GM12872 (cell line): ENCODE data around the gene PCDH9.

ENCODE experiments used
- TF ChIP-seq, protein P1 (sequence below): IDR thresholded peaks from 3 replicates; pipeline ENCODE4 v1.5.1; 2011; ENCODE audit warnings: low read depth, mild to moderate bottlenecking, low read length, moderate library complexity; ENCODE audit not compliant: insufficient read depth

PCDH9 gene

DNA sequence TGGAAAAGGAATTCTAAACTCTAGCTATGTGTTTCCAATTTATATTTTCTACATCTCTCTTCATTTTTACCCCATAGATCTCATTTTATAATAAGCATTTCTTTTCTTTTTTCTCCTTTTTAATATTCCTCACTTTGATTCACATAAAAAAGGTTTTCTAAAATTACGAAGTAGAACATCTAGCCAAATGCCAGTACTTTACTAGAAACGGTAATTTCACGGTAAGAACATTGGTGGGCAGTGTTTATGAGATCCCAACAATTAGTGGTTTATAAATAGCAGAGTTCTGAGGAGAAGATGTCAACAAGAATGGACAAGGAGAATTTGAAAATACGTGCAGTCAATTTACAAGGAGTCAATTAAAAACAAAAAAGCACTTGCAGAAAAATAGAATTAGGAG, 94.8 kb downstream of the PCDH9 start:
- TF ChIP-seq, protein P1, sequence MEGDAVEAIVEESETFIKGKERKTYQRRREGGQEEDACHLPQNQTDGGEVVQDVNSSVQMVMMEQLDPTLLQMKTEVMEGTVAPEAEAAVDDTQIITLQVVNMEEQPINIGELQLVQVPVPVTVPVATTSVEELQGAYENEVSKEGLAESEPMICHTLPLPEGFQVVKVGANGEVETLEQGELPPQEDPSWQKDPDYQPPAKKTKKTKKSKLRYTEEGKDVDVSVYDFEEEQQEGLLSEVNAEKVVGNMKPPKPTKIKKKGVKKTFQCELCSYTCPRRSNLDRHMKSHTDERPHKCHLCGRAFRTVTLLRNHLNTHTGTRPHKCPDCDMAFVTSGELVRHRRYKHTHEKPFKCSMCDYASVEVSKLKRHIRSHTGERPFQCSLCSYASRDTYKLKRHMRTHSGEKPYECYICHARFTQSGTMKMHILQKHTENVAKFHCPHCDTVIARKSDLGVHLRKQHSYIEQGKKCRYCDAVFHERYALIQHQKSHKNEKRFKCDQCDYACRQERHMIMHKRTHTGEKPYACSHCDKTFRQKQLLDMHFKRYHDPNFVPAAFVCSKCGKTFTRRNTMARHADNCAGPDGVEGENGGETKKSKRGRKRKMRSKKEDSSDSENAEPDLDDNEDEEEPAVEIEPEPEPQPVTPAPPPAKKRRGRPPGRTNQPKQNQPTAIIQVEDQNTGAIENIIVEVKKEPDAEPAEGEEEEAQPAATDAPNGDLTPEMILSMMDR = no peak

- TF ChIP-seq, protein P1 = no peak
Measured at GRCh38 chr13:67134417-67135129, 95.6 kb downstream of the PCDH9 start.

DNA sequence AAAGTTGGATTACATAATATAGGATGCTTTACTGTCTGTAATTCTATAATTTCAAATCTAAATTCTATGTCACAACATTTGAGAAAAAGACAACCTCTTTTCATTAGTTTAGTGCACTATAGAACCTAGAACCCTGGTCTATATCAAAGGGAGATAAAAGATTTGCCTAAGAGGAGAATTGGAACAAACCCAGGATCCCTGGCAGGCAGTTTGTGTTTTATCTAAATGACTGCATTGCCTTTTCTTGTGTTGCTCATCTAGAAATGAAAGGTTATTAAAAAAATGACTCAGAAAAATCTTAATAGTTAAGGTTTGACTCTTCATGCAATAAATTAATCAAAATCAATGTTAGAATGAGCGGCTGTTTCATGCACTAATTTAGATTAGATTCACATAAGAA, 96.7 kb downstream of the PCDH9 start:
- TF ChIP-seq, protein P1 = no peak

GRCh38 chr13:67131393-67131792, 98.7 kb downstream of the PCDH9 start:
- TF ChIP-seq, protein P1 = no peak

- TF ChIP-seq, protein P1 = no peak
Measured at GRCh38 chr13:67130444-67130843, 99.7 kb downstream of the PCDH9 start.

DNA sequence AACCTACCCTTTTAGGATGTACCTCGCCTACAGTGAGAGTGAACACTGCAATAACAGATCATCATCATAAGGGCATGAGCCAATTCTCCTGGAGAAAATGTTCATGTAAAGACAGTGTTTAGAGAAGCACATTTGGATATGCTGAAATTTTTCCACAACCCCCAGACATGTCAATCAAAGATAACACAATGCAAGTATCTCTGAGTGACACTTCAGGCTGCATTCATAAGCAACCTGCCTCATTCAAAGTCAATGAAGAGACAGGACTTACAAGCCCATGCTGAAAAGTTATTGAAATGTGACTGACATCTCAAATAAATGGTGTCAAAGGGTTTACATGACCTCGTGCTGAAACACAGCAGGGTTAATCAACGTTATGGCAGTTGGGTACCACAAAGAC, 102.0 kb downstream of the PCDH9 start:
- TF ChIP-seq, protein P1 = no peak

DNA sequence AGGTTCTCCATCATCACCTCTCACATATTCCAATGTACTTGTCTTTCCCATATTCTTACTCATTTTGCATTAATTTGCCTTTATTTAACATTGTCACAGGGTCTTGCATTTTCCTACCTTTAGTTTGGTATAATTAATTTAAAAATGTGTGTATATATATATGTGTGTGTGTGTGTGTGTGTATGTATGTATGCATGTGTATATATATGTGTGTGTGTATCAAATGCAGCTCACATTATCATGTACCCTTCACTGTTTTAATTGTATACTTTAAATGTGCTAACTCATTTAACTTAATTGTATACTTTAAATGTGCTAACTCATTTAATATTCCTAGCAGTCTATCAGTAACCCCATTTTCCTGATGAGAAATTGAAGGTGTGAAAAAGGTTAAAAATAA, 104.5 kb downstream of the PCDH9 start:
- TF ChIP-seq, protein P1 = no peak
